ENCODE measurements around the gene TTC39B.

DNA sequence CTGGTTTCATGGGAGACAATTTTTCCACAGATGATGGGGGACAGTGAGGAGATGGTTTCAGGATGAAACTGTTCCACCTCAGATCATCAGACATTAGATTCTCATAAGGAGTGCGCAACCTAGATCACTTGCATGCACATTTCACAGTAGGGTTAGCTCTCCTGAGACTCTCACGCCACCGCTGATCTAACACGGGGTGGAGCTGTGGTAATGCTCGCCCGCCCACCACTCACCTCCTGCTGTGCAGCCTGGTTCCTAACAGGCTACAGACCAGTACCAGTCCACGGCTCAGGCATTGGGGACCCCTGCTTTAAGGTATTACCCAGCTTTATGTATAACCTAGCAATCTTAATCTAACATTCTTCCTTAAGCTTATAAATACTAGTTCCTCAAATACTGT lies 35.6 kb downstream of the TTC39B start:
- TF ChIP-seq EP300 (IDR thresholded peaks at IDR 0.05; ENCODE audit: low read depth) (no peak), CTCF (IDR thresholded peaks at IDR 0.05) (no peak), POLR2A (IDR thresholded peaks at IDR 0.05) (no peak)

Data from transverse colon (tissue), 3 donors.